ENCODE results near the gene BIVM. TPM values are rescaled to one million over a fixed set of nuclear protein-coding genes. Genes with fewer than 3 reads are reported as not detected.

BIVM gene
- total RNA-seq, 1 donor from 2014 or later = 13.4 TPM

- ATAC-seq (no peak), DNase-seq (no peak)
- Histone ChIP-seq H3K4me3 (no peak overlapping the region), H3K36me3 (peaks cover 78% of the 10 kb centered on the region), H3K27me3 (ENCODE audit: low read depth) (no peaks in the 10 kb centered on the region), H3K9me3 (no peaks in the 10 kb centered on the region), H3K27ac (no peak overlapping the region), H3K4me1 (no peaks in the 10 kb centered on the region)
- TF ChIP-seq CTCF (IDR thresholded peaks at IDR 0.05) = no peak
- intact Hi-C loops (cut with DNase I) = no loop called here
These were observed 74.7 kb downstream of the BIVM start for GRCh38 chr13:102873653-102874052.

GRCh38 chr13:102875256-102875655, 76.3 kb downstream of the BIVM start:
- H3K4me1 ChIP-seq = no peaks in the 10 kb centered on the region
- DNase-seq = no peak
- no peaks in the 10 kb centered on the region for H3K9me3 ChIP-seq
- no peak for TF ChIP-seq CTCF (IDR thresholded peaks at IDR 0.05)
- H3K27me3 ChIP-seq (ENCODE audit: low read depth) = no peaks in the 10 kb centered on the region
- H3K36me3 ChIP-seq = peaks cover 63% of the 10 kb centered on the region
- H3K4me3 ChIP-seq = no peak overlapping the region
- ATAC-seq = no peak
- H3K27ac ChIP-seq = no peak overlapping the region
- intact Hi-C loops (cut with DNase I) = no loop called here

- no peak overlapping the region for H3K27ac ChIP-seq
- no peaks in the 10 kb centered on the region for H3K4me1 ChIP-seq
- intact Hi-C loops (cut with DNase I) = no loop called here
- no peaks in the 10 kb centered on the region for H3K9me3 ChIP-seq
- H3K36me3 ChIP-seq = peaks cover 59% of the 10 kb centered on the region
- H3K27me3 ChIP-seq (ENCODE audit: low read depth) = no peaks in the 10 kb centered on the region
- no peak overlapping the region for H3K4me3 ChIP-seq
- DNase-seq (no peak), ATAC-seq (no peak)
- no peak for TF ChIP-seq CTCF (IDR thresholded peaks at IDR 0.05)
These were observed 78.4 kb downstream of the BIVM start for GRCh38 chr13:102877303-102877702.

- H3K4me3 ChIP-seq = no peak overlapping the region
These were observed 79.6 kb downstream of the BIVM start for GRCh38 chr13:102878481-102878880.

GRCh38 chr13:102879793-102880499, 81.0 kb downstream of the BIVM start:
- DNase-seq = no peak

More at GRCh38 chr13:102878481-102878880, 79.6 kb downstream of the BIVM start:
- ATAC-seq (no peak), DNase-seq (no peak)
- Histone ChIP-seq H3K27me3 (ENCODE audit: low read depth) (no peaks in the 10 kb centered on the region), H3K36me3 (peaks cover 47% of the 10 kb centered on the region), H3K9me3 (no peaks in the 10 kb centered on the region), H3K4me1 (no peaks in the 10 kb centered on the region), H3K27ac (no peak overlapping the region)
- TF ChIP-seq CTCF (IDR thresholded peaks at IDR 0.05) = no peak
- intact Hi-C loops (cut with DNase I) = no loop called here

More at GRCh38 chr13:102879793-102880499, 81.0 kb downstream of the BIVM start:
- peaks cover 32% of the 10 kb centered on the region for H3K36me3 ChIP-seq
- no peaks in the 10 kb centered on the region for H3K9me3 ChIP-seq
- H3K4me1 ChIP-seq = no peaks in the 10 kb centered on the region
- intact Hi-C loops (cut with DNase I) = no loop called here
- H3K27ac ChIP-seq = no peak overlapping the region
- no peak for ATAC-seq
- no peaks in the 10 kb centered on the region for H3K27me3 ChIP-seq (ENCODE audit: low read depth)
- H3K4me3 ChIP-seq = no peak overlapping the region
- TF ChIP-seq CTCF (IDR thresholded peaks at IDR 0.05) = no peak
